Midbrain (tissue), 1 donor: ENCODE measurements around the gene FBXL17.
"Not testable (repeated sequence)": the region's sequence is repeated elsewhere in the genome, so short reads cannot be mapped to it uniquely, and the experiment has no call there.

ENCODE experiments used
- DNase-seq: peaks from one replicate; lab custom pipeline; 2025; lab: John Stamatoyannopoulos, UW

Gene FBXL17

GRCh38 chr5:108152854-108153253, 229.0 kb downstream of the FBXL17 start:
- DNase-seq, result not testable (repeated sequence)

DNA sequence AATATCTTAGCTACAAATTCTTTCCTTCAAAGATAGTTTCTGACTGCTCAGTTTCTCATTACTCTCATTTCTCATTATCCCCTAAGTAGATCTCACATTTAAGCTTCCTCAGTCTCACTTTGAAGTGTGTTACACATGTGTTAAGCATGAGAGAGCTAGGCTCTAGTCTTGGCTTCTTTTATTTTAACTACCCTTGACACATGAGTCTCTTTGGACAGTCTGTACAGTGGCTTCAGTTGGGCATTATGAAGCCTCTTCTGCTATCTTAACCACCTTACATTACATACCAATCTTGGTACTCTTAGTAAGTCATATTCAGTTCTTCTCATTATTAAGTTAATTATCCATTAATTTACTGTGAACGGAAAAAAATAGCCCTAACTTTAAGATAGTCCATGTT, 232.5 kb downstream of the FBXL17 start:
- DNase-seq, result no peak

DNA sequence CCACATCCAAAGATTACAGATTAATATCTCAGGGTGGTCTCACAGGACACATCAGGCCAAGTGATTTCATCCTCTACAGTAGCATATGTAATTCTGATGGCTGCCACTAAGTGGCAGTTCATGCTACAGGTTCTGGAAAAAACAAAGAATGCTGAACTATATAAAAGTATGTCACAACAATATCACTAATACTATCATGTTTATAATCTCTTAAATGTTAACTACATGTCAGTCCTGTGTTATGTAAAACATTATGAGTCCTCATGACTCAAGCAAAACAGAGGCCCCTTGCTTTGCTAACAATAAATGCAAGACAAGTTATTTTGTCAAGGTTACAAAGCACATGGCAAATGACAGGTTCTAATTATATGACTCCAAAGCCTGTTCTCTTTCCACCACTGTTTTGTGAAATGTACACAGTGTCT, 233.2 kb downstream of the FBXL17 start:
- DNase-seq, result no peak

DNA sequence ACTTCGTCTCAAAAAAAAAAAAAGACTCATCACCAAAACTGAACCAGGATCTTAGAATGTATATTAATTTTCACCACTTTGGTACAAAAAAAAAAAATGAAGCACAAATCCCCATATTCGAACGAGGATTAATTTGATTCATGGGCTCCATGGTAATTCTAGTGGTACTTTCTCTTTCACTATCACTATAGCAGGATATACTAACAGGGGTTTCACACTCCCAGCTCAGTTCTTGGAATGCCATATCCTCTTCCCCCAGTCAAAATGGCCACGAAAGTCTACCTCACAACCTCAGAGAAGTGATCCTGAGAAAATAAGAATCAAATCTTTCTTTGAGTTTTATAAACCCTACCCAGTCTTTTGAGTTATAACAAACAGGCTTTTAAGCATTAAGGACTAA, 235.7 kb downstream of the FBXL17 start:
- DNase-seq, result no peak

DNA sequence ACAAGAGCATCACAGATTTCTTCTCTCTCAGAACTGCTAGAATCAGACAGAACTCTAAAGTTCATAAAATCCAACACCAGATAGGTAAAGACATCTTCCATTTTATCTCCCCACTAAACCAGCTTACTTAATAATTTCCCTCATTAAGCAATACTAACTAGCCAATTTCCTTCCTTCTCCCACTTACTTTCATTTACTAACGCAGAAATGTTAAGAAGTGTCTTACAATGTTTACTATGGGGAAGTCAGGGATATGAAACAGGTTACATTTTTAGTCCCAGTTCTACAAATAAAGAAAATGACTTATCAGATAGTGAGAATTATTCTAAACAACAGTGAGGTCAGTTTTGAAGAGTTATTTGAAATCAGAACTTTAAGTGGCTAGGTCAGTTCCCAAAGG, 236.5 kb downstream of the FBXL17 start:
- DNase-seq, result no peak

DNA sequence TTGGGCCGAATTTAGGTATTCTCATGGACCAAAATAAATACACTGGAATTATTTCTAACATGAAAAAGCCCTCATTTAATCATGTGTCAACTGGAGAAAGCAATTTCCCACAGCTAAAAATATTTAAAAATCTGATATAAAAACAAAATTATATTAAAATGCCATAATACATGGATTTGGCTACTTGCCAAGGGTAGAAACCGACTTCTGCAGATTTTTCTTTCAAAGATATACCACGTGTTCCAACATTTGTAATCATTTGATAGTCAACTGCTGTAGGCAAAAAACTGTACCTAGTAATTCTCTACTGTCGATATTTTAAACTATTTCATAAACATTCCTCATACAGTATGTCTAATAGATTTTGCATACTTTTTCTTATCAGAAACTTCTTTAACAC, 237.6 kb downstream of the FBXL17 start:
- DNase-seq, result no peak

DNA sequence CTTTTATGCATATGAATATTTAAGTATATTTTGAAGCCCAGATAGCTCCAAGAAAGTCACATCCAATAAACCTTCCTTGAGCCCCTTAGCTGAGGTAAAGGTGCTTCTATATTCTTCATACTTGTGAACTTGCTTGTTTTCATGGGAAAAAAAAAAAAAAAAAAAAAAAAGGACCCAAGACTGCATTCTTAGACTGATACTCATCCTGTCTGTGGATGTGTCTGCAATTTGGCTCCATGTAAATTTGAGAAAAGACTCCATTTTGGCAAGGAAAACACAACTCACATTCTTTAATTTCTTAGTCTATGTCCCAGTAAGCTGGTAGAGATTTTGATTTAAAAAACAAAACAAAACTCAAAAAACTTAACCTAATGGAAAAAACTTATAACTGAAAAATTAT, 238.3 kb downstream of the FBXL17 start:
- DNase-seq, result no peak

DNA sequence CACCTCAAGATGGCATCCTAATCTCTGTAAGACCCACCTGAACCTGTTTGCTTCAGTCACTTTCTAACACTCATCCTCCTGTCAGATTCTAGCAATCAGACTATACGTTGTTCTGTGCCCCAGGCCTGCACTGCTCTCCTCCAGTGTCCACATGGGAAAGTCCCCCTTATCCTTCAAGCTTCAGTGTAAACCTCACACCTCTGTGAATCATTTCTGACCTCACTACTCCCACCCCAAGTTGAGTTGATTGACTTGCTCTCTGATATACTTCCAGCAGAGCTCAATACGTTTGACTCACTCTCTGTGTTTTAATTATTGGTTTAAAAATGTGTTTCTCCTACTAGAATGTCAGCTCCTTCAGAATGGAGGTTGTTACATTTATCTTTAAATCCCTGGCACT, 240.2 kb downstream of the FBXL17 start:
- DNase-seq, result no peak

GRCh38 chr5:108136493-108136892, 245.4 kb downstream of the FBXL17 start:
- DNase-seq, result no peak

GRCh38 chr5:108129129-108129528, 252.8 kb downstream of the FBXL17 start:
- DNase-seq, result no peak

- DNase-seq, result no peak
Measured at GRCh38 chr5:108125771-108126511, 256.0 kb downstream of the FBXL17 start.

DNA sequence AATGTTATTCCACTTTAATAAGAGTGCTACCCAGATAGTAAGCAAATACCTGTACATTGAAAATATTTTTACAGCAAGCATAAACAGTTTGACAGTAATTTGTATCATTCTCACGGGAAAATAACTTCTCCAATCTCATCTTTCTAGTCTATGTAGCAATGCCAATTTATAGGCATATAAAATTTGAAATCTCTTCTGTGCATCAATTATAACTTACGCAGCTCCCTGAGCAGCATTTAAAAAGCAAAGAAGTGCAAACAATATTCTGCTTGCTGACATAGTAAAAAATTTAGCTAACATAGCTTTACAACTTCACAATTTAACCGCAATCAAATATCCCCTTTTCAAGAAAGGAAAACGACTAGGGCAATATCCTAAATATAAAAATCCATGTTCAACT, 257.3 kb downstream of the FBXL17 start:
- DNase-seq, result no peak

DNA sequence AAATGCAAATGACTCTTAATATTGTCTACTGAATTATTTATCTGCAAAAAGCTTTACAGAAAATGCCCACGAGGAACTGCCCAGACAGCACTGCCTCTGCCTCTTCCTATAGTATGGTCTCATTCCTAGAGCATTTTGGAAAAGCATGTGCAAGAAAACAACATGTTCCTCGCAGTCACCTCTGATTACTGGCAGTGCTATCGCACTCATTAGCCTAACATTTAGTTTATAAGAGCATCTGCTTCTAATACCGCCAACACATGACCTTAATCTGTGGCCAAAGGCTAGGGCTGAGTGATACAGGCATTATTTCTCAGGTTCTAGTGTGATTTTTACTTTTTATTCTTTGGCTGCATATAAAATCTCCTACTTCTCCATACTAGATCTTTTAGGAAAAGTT, 259.2 kb downstream of the FBXL17 start:
- DNase-seq, result no peak

DNA sequence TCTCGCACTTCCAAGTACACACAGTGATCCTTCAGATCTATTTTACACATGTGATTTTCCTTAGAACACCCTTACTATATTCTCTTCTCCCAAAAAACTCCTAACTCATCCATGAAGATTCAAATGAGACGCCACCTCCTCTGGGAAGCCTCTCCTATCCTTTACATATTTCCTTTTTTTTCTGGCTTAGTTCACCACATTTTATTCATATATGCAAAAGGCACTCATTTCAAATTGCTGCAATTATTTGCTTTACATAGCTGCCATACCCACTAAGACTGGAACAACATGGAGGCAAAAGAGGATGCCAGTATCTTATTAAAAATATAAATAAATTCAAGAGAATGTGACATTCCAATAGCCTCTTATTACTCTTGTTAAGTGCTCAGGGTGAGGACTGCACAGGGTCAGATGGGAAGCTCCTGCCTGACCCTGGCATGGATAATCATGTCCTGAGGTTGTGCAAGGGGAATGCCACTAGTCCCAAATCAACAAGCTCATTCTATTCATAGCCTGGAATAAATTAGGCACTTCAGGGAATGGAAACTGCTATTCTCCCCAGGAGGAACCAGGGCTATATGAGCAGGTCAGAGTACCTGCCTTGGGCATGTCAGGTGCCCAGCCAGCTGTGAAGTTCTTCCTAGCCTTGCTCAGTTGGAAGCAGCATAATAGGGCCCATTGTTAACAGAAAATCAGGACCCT, 262.9 kb downstream of the FBXL17 start:
- DNase-seq, result no peak

DNA sequence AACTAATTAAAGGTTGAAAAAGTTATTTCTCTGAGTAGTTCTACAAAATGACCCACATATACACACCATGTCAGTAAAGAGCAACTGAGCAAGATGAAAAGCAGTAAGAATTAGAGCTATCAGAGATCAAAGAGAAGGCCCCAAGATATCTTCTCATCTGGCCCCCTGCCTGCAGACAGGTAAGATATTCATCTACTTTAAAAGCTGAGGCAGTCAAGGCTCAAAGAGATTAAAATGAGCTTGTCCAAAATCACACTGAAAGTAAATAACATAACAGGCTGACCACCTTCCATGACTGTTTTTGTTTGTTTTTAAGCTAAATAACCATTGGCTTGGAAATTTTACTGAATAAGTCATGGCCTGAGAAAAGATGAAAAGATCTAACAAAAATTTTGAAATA, 266.2 kb downstream of the FBXL17 start:
- no peak for DNase-seq

DNA sequence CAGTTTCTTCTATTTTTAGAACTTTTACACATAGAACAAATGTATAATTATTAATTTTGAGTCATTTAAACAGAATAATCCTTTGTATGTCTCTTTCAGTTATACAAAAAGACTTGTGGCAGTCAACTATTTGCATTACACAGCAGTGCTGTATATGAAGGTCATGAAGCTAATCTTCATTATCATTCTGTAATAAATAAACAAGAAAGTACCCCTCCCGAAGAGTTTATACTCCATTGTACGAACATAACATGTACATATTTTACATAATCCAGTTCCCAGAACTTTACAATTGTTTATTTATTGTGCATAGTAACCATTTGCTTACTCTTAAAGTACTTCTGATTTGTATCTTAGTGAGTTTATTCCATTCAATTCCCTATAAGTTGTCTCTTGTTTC, 267.9 kb downstream of the FBXL17 start:
- DNase-seq, result no peak

DNA sequence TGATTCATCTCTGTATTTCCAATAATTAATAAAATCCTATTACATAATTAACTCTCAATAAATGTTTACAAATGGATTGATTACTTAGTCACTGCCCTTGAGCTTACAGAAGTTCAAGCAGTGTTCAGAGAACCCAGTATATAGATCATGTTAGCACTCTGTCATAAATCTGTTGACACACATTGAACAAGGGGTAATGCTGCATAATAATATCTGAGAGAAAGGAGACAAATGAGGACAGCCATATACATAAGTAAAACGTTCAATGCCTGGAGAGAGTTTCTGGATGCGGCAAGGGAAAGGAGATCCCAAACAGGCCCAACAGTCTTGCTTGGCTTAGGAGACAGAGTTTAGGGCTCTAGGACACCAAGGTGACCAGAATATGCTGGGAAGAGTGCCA, 270.2 kb downstream of the FBXL17 start:
- DNase-seq, result no peak

DNA sequence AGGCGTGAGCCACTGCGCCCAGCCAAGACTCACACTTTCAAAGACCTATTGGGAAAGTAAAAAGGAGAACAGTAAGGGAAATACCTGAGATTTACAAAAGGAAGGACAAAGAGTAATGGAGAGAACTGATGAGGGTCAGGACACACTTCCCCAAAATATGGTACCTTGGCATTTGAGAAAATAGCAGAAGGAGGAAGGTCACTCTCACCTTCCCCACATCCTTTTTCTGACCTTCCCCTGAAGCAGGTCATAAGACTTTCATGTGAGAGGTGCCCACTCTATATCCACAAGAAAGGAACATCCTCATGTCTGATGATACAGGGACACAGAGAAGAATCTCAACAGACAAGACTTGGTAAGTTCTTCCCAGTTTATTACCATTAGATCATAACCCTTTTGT, 272.8 kb downstream of the FBXL17 start:
- DNase-seq, result no peak

DNA sequence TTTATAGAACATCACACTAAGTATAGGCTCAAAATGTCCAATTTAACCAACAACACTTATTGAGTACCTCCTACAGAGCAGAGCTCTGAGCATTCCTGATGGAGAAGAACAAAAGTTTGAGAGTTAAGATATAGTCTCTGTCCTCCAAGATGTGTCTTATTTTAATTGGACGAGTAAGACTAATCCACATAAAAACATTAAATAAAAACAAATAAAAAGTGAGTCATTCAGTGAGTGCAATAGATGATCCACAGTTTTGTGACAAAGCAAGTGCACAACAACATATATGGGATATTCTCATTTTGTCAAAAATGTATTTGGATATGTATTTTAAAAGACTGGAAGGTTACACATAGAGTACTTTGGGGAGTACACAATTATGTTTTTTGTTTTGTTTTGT, 277.4 kb downstream of the FBXL17 start:
- DNase-seq, result no peak

GRCh38 chr5:108102463-108102862, 279.4 kb downstream of the FBXL17 start:
- no peak for DNase-seq

- peak; percentile 18 for DNase-seq
Measured at GRCh38 chr5:108101821-108102220, 280.1 kb downstream of the FBXL17 start.

DNA sequence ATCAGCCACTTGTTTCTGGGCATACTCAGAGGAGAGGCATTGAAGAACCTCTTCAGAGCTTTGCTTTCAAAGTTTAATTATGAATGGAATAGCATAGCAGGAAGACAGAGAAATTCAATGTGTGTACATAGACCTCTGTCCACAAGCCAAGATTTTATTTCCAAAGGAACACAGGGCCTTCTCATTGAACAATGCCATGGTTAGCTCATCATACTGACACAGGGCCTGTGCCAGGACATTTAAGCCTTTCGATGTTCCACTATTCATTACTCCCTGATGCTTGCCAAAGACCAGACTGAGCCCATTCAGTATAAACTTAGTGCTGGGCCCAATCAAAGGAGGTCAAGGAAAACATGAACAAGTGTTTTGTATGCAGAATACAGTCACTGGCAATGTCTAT, 280.8 kb downstream of the FBXL17 start:
- DNase-seq, result peak; percentile 91

- DNase-seq, result no peak
Measured at GRCh38 chr5:108094800-108095199, 287.1 kb downstream of the FBXL17 start.

GRCh38 chr5:108093186-108093585, 288.7 kb downstream of the FBXL17 start:
- DNase-seq, result no peak
